Omental fat pad (tissue), 4 donors: Measurements from ENCODE around the gene PRKCZ. TPM values are rescaled to one million over a fixed set of nuclear protein-coding genes. Genes with fewer than 3 reads are reported as not detected.

Source experiments
- ATAC-seq: fragments of 150-250 bp; one replicate; pipeline ENCODE4 v1.9.1; 2016; ENCODE audit warnings: mild to moderate bottlenecking, moderate library complexity; ENCODE audit not compliant: low FRiP score
- DNase-seq: peaks from one replicate; pipeline ENCODE4 v3.0.0-alpha.2; 2019; ENCODE audit warnings: low spot score
- CTCF ChIP-seq, 3 donors: fragments of 450-650 bp; IDR thresholded peaks; one replicate each; pipeline ENCODE4 v1.5.1; 2016 to 2017; ENCODE audit warnings: antibody characterized with exemption in 3 of 3, mild to moderate bottlenecking in 3 of 3, moderate library complexity in 2 of 3
- total RNA-seq, 4 donors: library from RNA; depleted of rRNA; stranded (reverse); fragments of >200 nt; gene quantifications; one replicate each; pipeline ENCODE4 v1.1.0, GENCODE V29; 2016

PRKCZ gene
- total RNA-seq, 4 donors from 2014 or later = 2.5 to 8.1 (median 2.6) TPM

GRCh38 chr1:2159124-2159523 is 108.9 kb downstream of the PRKCZ start:
- no peak for ATAC-seq
- TF ChIP-seq CTCF (IDR thresholded peaks at IDR 0.05) = no peak

GRCh38 chr1:2160451-2161300 is 110.5 kb downstream of the PRKCZ start:
- TF ChIP-seq CTCF (IDR thresholded peaks at IDR 0.05) = no peak
- ATAC-seq = no peak
- no peak for DNase-seq

More at GRCh38 chr1:2159124-2159523, 108.9 kb downstream of the PRKCZ start:
- no peak for DNase-seq

- ATAC-seq = no peak
These were observed 113.0 kb downstream of the PRKCZ start for GRCh38 chr1:2163205-2163604.

GRCh38 chr1:2165646-2166045 is 115.4 kb downstream of the PRKCZ start:
- DNase-seq (no peak), ATAC-seq (no peak)
- no peak for TF ChIP-seq CTCF (IDR thresholded peaks at IDR 0.05)

More at GRCh38 chr1:2163205-2163604, 113.0 kb downstream of the PRKCZ start:
- DNase-seq = no peak
- TF ChIP-seq CTCF (IDR thresholded peaks at IDR 0.05) = no peak

- no peak for TF ChIP-seq CTCF (IDR thresholded peaks at IDR 0.05)
- ATAC-seq (no peak), DNase-seq (no peak)
These were observed 116.0 kb downstream of the PRKCZ start for GRCh38 chr1:2166254-2166653.

- ATAC-seq = no peak
- no peak for TF ChIP-seq CTCF (IDR thresholded peaks at IDR 0.05)
- DNase-seq = no peak
These were observed 116.5 kb downstream of the PRKCZ start for GRCh38 chr1:2166695-2167094.

GRCh38 chr1:2168090-2168489 is 117.9 kb downstream of the PRKCZ start:
- ATAC-seq (no peak), DNase-seq (no peak)
- no peak for TF ChIP-seq CTCF (IDR thresholded peaks at IDR 0.05)
